Brain pericyte (primary cell): ENCODE results near the gene ITCH.

Experiments
- DNase-seq: peaks from one replicate; pipeline ENCODE4 v3.0.0-alpha.2; 2012; ENCODE audit warnings: low read depth, low spot score

ITCH gene

DNA sequence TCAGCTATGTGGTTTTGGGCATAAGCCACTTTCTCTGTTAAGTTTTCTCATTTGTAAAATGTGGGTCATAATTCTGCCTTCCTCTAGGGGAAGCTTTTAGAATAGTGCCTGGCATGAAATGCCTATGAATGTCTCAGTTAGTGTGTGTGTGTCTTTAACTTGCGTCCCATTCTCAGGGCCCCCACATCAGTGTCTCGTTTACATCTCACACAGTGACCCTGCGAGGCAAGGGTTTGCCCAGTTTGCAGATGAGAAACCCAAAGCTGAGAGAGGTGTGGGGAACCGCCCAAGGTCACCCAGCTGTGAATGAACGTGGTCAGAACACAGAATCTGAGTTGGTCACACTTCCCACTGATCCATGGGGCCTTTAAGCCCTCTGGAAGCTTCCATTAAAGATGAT, 167.3 kb downstream of the ITCH start:
- no peak for DNase-seq

DNA sequence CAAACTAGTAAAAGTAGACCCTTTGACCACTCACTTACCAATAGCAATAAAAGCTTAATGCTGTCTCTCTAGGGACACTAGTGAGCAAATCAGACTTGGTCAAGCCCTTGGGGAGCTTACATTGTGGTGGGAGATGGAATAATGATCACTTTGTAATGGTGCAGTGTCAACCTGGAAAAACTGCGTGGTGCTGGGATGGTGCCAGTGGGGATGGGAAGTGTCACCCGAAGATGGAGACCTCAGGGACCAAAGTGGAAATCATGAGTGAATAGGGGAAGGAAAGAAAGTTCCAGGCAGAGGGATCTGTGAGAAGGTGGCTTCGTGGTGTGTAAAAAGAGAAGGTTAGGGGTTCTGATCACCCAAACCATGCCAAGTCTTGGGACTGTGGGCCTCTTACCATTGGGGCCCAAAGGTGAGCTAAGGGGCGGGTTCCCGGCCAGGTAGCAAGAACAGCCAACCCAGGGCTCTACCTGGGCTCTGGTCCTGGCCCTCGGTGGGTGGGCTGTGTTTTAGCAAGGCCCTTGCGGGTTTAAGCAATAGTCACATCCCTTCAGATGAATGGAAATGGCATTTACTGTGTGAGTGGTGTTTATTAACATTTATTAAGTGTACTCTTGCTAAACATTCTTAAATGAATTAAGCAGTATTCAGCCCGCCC, 168.7 kb downstream of the ITCH start:
- DNase-seq, result no peak

DNA sequence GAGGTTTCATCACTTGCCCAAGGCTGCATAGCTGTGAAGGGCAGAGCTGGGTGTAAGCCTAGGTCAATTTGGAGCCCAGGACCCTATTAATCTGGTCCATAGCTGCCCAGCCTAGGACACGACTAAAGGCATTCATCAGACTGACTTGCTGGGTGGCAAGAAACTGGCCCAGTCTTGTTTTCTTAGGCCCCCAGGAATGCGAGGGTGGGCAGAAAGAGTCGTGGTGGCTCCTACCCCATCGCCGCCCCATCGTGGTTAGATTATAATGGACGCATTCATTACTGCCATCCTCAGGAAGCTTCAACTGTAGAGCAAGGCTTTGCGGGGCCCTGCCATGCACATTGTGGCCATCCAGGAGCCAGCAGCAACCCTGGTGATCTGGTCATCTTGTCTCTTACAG, 169.2 kb downstream of the ITCH start:
- DNase-seq, result no peak

DNA sequence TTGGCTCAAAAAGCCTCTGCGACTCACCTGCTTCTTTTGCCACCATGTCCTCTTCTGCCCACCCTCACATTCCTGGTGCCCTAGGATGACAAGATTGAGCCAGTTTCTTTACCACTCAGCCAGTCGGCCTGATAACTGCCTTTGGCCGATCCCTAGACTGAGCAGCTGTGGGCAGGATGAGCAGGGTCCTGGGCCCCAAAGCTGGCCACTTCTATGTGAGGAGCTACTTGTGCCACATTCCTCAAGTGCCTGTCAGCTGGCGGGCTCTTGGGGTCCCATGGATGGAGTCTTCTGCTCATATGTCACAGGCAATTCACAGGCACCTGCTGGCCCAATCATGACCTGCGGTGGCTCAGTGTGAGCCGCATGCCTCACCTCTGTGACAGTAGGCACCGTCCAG, 169.7 kb downstream of the ITCH start:
- no peak for DNase-seq

DNA sequence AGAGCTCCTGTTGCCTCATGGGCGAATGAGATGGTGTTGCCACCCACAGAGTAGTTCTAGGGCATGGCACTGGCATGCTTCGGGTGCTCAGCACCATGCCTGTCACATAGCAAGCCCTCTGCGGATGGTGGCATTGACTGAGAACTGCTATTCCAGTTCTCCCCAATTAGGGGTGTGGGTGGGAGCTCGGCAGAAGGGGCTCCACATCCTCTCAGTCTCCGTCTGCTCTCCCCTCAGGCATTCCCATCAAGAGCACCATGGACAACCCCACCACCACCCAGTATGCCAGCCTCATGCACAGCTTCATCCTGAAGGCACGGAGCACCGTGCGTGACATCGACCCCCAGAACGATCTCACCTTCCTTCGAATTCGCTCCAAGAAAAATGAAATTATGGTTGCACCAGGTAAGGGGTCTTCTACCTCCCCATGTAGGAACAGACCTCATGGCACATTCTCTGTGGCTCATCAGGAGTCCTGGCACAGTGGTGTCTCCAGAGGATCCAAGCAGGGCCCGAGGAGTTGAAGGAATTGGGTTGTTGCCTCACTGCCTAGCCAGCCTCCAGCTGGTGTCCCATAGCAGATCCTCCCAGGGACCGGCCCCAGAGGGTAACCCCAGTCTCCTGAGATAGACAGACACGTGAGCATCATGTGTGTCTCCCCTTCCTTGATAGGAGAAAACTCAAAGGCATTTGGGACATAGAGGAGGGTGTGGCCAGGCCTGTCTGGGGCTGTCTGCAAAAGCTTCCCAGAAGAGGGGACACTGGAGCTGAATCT, 171.5 kb downstream of the ITCH start:
- DNase-seq, result no peak

DNA sequence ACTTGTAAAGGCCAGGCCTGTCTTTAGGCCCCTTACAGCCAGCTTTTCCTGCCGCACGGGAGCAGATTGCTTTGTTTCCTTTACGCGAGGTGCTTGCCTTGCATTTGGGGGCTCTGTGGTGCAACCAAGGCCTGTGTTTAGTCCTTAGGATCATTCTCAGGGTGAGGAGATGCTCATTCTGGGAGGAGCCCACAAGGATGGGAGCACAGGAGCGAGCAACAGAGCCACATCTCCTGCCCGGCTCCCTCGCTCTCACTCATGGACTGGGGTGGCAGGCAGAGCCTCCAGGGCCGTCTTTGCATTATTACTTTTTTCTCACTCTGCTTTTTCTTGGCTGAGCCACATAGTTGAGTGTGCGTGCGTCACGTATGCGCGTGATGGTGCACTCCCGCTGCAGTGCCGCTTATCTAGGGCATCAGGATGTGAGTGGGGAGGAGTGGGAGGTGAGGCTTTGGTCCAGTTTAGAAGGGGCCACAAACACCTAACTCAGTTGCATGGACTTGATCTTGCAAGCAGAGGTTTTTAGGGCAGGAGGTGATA, 172.3 kb downstream of the ITCH start:
- no peak for DNase-seq

DNA sequence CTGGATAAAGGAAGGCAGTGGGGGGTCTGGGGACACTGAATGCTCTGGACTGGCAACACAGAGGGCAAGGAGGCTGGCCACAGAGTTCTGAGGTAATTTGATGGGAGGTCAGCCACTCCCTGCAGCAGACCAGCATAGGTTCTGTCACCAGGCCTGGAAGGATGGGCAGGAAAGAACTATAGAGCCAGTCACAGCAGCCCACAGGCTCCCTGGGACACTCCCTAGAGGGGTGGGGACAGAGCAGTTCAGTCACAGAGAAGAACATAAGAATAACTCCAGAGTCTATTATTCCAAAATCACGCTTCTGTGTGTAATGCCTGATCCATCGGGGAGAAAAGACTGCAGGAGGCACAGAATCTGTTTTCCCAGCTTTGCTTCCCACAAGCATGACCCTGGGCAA, 172.8 kb downstream of the ITCH start:
- no peak for DNase-seq

DNA sequence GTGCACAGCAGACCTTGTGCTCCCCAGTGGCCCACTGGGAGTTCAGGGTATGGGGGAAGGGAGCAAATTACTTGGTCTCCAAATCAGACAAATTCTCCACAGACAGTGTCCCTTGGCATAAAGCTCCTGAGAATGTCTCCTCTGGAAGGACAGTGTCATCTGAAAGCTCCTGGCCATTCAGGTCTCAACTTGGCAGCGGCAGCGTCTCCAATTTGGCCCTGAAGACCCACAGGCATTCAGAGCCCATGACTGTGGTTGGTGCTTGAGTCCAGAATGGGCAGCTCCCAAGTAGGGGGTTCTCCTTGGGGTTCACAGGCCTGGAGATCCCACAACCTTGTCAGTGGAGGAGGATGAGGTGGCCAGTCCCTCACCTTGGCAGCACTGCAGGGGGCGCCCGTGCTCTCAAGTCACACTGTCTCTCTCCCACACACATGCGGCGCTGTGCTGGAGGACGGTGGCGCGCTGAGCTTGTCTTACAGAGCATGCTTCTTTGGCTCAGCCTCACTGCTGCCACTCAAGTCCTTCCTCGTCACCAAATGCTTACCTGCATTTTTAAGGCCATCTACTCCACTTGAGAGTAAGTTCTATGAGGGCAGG, 173.8 kb downstream of the ITCH start:
- DNase-seq, result no peak

DNA sequence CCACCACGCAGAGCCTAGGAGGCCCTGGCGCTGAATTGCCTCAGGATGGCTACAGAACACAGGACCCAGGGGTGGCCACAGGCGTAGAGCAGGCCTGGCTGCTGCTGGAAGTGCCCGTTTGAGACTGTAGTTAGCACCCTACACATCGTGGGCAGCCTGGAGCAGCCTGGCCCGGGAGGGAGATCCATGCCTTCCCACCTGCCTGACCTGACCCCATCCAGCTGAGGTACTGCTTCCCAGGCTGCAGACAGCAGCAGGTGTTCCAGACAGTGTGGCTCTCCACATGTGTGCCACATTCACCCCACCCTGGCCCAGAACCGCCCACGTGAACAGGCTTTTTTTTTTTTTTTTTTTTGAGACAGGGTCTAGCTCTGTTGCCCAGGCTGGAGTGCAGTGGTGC, 174.6 kb downstream of the ITCH start:
- no peak for DNase-seq

DNA sequence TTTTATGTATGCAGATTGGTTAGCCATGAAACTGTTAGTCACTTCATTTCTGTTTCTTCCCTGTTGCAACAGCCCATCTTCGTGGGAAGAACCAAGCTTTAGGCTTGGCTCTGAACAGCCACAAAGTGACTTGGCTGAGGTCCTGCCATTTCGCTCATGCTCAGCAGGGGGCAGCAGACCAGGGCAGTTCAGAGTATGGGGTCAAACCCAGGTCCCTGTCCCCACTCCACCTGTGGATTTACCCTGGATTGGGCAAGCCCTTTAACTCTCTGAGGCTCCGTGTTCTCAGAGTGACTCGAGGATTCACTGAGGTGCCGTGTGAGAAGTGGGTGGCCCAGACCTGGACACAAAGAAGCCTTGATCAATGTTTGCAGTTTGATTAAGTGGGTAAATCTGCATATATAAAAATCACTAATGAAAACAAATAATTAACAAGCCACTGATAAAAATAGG, 175.6 kb downstream of the ITCH start:
- DNase-seq, result no peak

DNA sequence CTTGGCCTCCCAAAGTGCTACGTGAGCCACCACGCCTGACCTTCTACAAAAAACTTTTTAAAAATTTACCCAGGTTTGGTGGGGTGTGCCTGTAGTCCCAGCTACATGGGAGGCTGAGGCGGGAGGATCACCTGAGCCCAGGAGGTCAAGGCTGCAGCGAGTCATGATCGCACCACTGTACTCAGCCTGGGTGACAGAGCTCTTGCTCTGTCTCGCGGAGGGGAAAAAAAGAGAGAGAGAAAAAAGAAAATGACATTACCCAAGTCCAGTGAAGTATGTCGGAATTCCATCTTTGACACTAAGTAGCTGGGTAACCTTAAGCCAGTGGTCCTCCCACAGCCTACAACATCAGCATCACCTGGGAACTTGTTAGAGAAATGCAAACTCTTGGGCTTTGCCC, 176.7 kb downstream of the ITCH start:
- DNase-seq, result no peak

DNA sequence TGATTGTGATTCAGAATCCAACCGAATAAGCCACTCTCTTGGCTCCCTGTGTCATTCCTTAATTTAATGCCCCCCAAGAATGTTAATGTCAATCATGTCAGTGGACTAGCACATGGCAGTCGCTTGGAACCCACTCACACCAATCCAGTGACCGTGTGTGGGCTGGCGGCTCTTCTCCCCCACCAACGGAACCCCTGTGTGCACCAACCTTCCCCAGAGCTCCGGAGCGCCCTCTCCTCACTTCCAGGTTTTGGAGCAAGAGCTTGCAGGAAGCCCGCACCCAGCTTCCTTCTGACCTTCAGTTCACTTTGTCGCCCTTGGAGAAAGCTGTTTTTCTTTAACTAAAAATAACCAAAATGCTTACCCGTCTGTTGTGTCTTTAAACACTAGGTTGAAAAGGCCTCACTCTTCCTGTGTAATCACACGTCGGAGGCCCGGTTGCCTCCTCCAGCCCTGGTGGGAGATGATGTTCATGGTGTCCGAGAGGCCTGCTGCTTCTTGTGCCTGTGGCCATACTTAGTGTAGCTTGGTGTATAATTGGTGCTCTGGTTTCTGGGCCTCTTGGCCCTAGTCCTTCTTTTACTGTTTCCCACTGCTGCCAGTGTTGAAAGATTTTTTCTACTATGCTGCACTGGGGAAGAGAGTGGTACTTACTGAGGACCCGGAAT, 177.7 kb downstream of the ITCH start:
- DNase-seq, result no peak

DNA sequence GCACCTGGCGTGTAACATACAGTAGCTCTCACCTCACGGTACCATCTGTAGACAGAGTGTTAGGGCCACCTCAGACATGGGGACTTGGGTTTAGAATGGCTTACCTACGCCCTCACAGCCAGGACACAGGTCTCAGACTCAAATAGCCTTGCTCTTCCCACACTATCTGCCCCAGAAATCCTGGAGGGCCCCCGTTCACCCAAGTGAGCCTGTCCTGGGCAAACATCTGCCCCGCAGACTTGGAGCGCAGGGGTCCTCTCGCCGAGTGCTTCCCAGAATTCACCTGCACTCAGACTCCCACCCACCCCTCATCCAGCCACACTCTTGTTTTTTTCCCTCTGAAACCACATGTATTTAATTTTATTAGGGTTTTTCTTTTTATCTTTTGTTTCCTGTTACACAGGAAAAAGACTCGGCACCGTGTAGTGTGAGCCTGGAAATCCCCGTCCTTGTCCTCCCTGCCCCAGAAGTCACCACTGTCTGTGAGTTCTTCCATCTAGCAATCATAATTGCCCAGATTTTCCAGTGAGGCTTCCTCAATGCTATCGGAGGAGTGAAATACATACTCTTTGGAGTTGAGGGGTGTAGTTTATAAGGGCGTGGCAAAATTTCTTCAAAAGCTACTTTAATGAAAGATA, 178.3 kb downstream of the ITCH start:
- DNase-seq, result no peak

DNA sequence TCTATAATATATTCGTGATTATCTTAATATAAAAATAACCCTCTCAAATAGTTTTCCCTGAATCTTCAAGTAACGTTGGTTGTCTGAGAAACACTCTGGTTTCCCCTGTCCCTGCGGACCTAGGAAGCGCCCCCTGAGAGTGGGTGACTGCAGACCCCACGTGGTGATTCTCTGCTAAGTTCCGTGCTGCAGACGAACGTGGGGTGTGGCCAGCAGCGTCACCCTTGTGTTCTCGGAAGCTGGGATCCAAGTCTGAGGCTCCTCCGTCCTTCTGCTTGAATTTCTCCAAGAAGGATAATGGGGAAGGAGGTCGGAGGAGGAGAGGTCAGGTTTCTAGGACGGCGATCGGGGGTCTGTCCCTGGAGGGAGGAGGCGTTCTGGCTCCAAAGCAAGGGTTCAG, 178.8 kb downstream of the ITCH start:
- no peak for DNase-seq

DNA sequence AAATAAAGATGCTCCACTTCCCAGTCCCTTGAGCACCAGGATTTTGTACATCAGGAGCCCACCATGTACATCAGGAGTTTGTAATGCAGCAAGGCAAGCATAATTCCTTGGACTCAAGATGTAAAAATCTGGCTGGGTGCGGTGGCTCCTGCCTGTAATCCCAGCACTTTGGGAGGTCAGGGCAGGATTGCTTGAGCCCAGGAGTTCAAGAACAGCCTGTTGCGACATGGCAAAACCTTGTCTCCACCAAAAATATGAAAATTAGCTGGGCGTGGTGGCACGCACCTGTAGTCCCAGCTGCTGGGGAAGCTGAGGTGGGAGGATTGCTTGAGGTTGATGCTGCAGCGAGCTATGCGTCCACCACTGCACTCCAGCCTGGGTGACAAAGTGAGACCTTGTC, 179.4 kb downstream of the ITCH start:
- DNase-seq, result no peak

DNA sequence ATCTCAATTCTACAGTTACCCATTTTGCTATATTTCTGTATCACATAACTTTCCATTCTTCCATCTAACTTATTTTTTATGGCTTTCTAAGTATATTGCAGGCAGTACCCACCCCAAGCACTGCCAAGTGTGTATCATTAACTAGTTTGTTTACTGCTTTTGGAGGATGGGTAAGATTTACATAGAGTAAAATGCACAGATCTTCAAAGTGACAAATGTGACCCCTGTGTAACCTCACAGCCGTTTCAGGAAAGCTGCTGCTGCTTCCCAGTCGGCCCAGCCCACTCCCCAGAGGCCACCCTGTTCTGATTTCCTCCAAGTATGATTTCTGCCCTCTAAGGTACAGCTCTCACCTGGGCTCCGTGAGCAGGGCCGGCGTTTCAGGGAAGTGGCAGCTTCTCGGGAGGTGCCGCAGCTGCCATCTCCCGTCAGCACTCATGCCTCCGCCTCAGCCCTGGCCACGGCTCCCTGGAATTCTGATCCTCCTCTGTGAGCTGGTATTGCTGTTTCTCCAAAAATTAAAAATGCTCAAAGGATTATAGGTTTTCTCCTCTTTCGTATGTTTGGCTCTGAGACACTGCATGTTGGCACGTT, 180.5 kb downstream of the ITCH start:
- no peak for DNase-seq

DNA sequence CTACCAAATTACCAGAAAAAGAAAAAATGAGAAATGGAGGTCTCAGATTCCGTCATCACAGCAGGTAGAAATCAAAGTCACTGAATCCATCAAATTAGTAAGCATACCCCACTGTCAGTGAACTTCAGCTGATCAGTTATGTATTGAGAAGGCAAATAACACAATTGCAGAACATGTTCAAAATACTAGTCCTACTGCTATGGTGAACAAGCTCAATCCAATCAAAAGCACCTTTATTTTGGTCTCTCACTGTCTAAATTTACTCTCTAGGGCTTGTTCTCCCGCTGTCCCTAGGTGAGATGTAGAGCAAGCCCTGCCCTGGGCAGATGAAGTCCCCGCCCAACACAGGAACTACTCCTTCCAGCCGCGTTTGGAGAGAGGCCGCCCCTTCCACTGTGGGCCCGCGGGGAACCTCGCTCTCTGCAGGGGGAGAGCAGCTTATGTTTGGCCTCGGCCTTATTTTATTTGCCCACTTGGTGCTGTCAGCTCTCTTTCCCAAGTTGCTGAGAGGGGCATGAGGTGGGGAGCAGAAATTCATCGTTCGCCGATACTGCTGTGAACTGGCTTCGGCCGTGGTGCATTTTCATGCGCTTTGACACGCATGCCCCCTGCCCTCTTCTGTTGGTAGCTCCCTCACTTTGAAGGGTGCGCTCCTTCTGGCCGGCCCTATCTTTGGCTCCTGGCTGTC, 181.2 kb downstream of the ITCH start:
- no peak for DNase-seq

DNA sequence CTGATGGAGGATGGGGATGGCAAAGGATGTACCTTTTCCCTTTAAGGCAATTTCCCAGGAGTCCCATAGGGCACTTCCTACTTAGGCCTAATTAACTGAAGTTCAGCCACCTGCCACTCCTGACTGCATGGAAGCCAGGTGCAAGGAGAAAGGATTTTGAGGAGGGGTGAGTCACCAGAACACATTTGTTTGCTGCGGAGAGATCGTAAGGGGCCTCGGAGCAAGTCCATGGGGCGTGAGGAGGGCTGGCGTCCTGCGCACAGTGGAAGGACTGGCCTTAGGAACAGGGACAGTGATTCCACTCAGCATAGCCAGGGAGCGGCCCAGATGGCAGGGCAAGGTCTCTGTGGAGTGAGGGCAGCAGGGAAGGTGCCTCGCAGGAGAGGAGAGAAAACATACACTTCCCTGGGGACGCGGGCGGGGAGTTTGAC, 183.7 kb downstream of the ITCH start:
- no peak for DNase-seq

DNA sequence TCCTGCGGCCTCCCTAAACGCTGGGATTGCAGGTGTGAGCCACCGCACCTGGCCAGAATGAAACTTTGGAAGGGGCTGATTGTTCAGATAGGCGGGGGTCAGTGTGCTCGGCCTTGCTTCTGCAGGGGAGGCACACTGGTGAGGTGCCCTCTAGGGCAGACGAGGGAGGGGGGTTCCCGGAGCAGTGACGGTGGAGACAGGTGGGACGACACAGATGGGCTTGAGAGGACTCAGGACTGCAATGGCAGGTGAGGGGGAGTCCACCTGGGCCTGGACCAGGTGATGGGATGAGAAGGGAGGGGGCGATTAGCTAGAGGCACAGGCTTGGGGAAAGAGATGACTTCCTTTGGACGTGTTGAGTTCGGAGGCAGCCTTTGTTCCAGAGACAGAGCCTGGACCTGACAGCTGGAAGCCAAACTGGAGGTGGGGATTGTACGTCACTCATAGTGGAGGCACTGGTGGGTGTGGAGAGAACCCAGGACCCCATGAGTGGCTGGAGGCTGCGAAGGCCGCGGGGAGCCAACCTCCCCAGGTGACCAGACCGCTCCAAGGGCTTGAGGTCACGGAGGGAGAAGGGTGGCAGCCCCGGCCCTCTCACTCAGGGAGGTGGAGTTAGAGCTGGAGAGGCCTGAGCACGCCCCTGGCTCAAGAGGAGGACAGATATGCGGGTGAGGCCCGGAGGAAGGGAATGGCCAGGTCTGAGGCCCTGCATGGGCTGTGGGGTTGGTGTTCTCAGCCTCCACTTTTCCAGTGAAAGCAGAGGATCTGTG, 185.0 kb downstream of the ITCH start:
- DNase-seq, result no peak
